Measurements from ENCODE around the gene MAP3K2.
"Not testable (repeated sequence)": the region's sequence is repeated elsewhere in the genome, so short reads cannot be mapped to it uniquely, and the experiment has no call there.

MAP3K2 gene

DNA sequence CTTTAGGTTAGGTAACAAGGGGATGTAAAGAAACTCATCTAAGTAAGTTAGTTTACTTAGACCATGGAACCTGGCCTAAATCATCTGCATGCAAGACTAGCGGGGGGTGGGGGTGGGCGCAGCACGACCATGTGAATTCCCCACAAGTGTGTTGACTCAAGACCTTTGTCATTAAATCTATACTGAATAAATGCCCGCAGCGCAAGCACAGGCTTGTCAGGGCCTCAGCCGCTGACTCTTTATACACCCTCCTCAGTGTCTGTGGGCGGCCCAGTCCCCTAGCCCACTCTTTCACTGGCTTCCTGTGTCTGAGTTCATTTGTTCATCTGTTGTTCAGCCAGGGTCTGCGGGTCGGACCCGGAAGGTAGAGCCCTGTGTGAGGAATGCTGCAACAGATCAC, 17.8 kb downstream of the MAP3K2 start:
- no peak for TF ChIP-seq POLR2A (IDR thresholded peaks at IDR 0.05; ENCODE audit: low read depth, low read length)
- FAIRE-seq: no peak
- DNase-seq (ENCODE audit: insufficient read length, low spot score): no peak

DNA sequence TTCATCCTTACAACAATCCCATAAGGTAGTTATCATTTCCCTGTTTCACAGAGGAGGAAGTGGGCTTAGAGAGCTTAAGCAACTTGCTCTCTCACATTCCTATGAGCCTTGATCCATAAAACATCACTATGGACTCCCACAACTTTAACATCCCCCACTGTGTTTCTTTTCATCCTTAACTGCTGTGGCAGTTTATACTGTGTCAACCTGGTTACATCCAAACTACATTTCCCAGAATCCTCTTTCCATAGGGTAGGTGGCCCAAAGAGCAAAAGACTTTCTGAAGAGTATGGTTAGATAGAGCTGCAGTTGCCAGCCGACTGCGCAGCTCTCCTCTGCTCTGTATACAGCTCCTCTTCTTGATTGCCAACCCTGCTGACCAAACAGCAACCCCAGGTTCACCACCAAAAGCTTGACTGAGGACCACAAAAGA, 22.5 kb downstream of the MAP3K2 start:
- FAIRE-seq (no peak), DNase-seq (ENCODE audit: insufficient read length, low spot score) (no peak)
- no peak for TF ChIP-seq POLR2A (IDR thresholded peaks at IDR 0.05; ENCODE audit: low read depth, low read length)

DNA sequence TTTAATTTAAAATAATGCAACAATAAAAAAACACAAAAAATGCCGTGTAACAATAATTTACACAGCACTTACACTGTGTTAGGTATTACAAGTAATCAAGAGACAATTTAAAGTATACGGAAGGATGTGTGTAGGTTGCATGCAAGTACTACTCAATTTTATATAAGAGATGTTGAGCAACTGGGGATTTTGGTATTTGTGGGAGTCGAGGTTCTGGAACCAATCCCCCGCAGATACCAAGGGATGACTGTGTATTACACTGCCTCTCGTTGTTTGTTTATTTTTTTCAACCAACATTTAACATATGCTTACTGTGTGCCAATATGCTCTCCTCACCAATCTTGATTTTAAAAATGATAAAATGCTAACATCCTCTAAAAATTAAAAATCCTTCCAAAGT, 24.8 kb downstream of the MAP3K2 start:
- FAIRE-seq: no peak
- TF ChIP-seq POLR2A (IDR thresholded peaks at IDR 0.05; ENCODE audit: low read depth, low read length): no peak
- DNase-seq (ENCODE audit: insufficient read length, low spot score): no peak

DNA sequence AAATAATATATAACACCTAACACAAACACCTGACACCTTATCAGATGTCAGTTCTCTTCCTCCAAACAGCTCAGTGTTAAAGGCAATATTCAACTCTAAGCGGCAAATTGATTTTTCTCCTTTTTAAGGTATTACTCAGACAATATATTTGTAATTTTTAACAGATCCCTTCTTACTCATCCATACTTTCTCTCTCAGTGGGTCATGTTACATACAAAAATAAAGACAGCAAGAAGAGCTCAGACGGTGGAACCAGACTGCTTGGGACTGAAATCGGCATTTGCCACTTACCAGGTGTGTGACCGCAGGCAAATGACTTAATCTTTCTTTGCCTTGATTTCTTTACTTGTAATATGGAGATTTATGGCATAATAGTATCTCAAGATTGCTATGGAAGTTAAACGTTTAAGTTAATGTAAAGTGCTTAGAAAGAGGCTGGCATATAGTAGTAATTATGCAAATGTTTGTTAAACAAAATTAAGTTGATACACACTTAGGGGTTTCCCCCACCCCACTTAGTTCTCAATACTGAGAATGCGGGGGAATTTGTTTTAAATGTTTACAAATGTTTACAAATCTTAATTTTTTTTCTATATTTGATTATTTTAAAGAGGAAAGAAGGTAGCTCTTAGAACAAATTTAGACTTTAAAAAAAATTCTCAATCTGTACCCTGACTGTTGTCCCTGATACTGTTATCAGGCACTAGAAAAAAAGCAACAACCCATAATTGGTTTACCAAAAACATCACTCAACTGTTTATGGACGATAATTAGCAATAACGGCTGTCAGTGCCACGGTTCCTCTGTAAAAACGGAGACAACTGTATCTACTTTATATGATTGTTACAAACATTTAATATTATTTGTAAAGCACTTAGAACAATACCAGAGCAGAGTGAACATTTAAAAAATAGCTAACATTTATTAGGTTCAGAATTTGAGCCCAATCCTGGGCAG, 25.6 kb downstream of the MAP3K2 start:
- DNase-seq (ENCODE audit: insufficient read length, low spot score): no peak
- TF ChIP-seq POLR2A (IDR thresholded peaks at IDR 0.05; ENCODE audit: low read depth, low read length): no peak
- no peak for FAIRE-seq

DNA sequence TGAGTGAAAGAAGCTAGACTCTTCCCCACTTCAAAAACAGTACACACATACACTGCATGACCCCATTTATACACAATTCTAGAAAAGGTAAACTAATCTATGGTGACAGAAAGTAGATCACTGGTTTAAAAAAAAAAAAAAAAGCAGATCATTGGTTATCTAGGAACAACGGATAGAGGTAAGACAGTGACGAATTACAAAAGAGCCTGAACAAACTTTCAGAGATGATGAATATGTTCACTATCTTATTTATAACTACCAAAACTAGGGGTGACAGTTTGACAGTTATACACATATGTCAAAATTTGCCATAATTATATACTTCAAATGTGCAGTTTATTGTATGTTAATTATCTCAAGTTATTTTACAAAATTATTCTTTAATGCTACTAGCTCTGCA, 27.5 kb downstream of the MAP3K2 start:
- FAIRE-seq (no peak), DNase-seq (ENCODE audit: insufficient read length, low spot score) (no peak)
- no peak for TF ChIP-seq POLR2A (IDR thresholded peaks at IDR 0.05; ENCODE audit: low read depth, low read length)

DNA sequence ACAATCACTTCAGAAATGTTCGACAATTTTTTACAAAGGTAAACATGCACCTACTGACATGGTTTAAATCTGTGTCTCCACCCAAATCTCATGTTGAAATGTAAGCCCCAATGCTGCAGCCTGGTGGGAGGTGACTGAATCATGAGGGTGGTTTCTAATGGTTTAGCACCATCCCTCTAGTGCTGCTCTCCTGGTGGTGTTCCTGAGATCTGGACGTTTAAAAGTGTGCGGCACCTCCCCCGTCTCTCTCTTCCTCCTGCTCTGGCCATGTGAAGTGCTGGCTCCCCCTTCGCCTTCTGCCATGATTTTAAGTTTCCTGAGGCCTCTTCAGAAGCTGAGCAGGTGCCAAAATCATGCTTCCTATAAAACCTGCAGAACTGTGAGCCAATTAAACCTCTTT, 28.3 kb downstream of the MAP3K2 start:
- TF ChIP-seq POLR2A (IDR thresholded peaks at IDR 0.05; ENCODE audit: low read depth, low read length): no peak
- DNase-seq (ENCODE audit: insufficient read length, low spot score) (no peak), FAIRE-seq (peak; percentile 50)

DNA sequence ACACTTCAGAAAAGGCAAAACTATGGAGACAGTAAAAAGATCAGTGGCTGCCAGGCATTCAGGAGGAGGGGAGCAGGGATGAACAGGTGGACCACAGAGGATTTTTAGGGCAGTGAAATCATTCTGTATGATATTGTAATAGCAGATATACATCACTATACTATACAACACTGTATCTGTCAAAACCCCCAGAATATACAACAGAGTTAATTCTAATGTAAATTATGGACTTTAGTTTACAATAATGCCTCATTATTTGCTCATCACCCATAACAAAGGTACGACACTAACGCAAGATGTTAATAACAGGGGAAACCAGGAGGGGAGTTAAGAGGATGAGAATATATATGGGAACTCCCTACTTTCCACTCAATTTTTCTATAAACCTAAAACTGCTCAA, 28.8 kb downstream of the MAP3K2 start:
- FAIRE-seq (no peak), DNase-seq (ENCODE audit: insufficient read length, low spot score) (no peak)
- TF ChIP-seq POLR2A (IDR thresholded peaks at IDR 0.05; ENCODE audit: low read depth, low read length): no peak

DNA sequence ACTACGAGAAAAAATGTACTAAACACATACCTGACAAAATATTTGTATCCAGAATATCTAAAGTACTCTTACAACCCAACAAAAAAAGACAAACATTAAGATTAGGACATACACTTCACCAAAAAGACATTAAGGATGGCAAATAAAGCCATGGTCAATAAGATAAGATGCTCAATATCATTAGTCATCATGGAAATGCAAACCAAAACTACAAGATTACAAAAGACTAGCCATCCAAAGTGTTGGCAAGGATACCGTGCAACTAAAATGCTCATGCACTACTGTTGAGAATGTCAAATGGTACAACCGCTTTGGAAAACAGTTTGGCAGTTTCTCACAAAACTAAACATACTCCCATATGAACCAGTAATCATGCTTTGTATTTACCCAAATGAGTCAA, 29.7 kb downstream of the MAP3K2 start:
- no peak for TF ChIP-seq POLR2A (IDR thresholded peaks at IDR 0.05; ENCODE audit: low read depth, low read length)
- FAIRE-seq (peak; percentile 6), DNase-seq (ENCODE audit: insufficient read length, low spot score) (no peak)

DNA sequence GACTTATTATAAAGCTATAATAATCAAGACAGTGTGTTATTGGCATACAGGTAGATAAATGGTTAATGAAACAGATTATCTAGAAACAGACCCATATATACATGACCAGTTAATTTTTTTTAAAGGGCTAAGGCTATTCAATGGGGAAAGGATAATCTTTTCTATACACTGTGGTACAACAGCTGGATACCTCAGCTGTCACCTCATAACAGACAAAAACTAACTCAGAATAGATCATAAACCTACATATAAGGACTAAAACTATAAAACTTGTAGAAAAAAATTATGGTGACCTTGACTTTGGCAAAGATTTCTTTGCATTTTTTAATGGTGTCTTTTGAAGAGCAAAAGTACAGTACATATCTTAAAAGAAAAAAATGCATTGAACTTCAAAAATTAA, 30.2 kb downstream of the MAP3K2 start:
- no peak for FAIRE-seq
- DNase-seq (ENCODE audit: insufficient read length, low spot score): no peak
- TF ChIP-seq POLR2A (IDR thresholded peaks at IDR 0.05; ENCODE audit: low read depth, low read length): no peak

DNA sequence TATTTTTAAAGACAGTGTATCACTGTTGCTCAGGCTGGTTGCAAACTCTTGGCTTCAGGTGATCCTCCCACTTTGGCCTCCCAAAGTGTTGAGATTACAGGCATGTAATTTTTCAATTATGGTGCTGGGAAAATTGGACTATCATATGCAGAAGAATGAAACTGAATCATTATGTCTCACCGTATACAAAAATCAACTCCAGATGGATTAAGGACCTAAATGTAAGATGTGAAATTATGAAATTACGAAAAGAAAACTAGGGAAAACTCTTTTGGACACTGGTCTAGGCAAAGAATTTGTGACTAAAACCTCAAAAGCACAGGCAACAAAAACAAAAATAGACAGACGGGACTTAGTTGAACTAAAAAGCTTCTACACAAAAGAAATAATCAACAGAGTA, 31.2 kb downstream of the MAP3K2 start:
- TF ChIP-seq POLR2A (IDR thresholded peaks at IDR 0.05; ENCODE audit: low read depth, low read length): no peak
- no peak for FAIRE-seq
- no peak for DNase-seq (ENCODE audit: insufficient read length, low spot score)

DNA sequence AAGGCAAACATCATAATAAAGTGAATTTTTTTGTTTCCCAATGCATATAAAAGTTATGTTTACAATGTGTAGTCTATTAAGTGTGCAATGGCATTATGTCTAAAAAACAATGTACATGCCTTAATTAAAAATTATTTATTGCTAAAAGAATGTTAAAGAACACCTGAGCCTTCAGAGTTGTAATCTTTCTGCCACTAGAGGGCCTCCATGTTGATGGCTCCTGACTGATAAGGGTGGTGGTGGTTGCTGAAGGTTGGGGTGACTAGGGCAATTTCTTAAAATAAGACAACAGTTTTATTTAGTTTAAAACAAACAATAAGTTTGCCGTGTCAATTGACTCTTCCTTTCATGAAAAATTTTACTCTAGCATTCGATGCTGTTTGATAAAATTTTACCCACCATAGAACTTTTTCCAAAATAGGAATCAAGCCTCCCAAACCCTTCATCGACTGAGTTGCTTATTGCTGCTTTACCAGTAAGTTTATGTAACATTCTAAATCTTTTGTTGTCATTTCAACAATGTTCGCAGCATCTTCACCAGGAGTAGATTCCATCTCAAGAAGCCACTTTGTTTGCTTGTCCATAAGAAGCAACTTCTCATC, 32.3 kb downstream of the MAP3K2 start:
- no peak for TF ChIP-seq POLR2A (IDR thresholded peaks at IDR 0.05; ENCODE audit: low read depth, low read length)
- FAIRE-seq: peak; percentile 64
- no peak for DNase-seq (ENCODE audit: insufficient read length, low spot score)

DNA sequence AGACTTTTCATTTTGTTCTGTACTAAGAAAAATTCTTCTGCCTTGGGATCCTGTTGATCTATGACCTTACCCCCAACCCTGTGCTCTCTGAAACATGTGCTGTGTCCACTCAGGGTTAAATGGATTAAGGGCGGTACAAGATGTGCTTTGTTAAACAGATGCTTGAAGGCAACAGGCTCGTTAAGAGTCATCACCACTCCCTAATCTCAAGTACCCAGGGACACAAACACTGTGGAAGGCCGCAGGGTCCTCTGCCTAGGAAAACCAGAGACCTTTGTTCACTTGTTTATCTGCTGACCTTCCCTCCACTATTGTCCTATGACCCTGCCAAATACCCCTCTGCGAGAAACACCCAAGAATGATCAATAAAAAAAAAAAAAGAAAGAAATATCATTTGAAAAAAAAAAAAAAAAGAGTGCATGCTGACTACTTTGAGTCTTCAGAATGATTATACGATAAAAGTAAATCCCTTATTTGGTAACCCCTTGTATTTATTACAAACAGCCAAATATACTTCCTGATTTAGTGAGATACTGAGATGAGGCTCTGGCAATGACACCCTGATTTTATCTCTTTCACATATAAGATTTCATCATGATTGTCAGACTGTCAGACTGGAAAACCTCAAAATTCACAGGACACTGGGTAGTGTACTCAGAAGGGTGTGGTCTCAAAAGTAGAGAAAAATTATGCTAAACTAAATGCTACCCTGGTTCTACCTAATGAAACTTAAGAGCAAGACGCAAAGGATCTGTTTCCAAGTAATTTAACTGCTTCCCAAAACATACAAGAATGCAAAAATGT, 33.7 kb downstream of the MAP3K2 start:
- DNase-seq (ENCODE audit: insufficient read length, low spot score); FAIRE-seq: not testable (repeated sequence)

DNA sequence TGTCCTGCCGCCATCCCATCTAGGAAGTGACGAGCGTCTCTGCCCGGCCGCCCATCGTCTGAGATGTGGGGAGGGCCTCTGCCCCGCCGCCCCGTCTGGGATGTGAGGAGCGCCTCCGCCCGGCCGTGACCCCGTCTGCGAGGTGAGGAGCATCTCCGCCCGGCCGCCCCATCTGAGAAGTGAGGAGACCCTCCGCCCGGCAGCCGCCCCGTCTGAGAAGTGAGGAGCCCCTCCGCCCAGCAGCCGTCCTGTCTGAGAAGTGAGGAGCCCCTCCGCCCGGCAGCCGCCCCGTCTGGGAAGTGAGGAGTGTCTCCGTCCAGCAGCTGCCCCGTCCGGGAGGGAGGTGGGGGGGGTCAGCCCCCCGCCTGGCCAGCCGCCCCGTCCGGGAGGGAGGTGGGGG, 34.6 kb downstream of the MAP3K2 start:
- not testable (repeated sequence) for FAIRE-seq; DNase-seq (ENCODE audit: insufficient read length, low spot score)

DNA sequence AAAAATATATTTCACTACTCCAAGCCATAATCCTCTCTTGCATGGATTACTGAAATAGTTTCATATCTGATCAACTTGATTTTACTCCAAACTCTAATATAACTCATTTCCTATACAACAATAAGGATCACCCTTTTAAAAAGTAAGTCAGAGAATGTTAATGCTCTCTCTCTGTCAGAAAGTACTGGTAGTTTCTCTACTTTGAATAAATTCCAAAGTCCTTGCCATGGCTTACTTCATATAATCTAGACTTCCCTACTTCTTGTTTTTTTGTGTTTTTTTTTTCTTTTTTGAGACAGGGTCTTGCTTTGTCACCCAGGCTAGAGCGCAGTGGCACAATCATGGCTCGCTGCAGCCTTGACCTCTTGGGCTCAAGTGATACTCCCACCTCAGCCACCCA, 36.2 kb downstream of the MAP3K2 start:
- DNase-seq (ENCODE audit: insufficient read length, low spot score) (no peak), FAIRE-seq (no peak)
- TF ChIP-seq POLR2A (IDR thresholded peaks at IDR 0.05; ENCODE audit: low read depth, low read length): no peak

Data from H54 (cell line).